ENCODE measurements around the gene EMP2.

Gene EMP2

GRCh38 chr16:10580883-10581247 lies 467 bp upstream of the EMP2 start:
- Histone ChIP-seq H4K20me1 (ENCODE audit: insufficient read depth) (peaks cover 4% of the 10 kb centered on the region; the same call in 1 of the 2 replicates), H3K4me1 (ENCODE audit: low read depth, poor library complexity, severe bottlenecking) (peaks cover 39% of the 10 kb centered on the region), H3K4me2 (peak overlapping the region; percentile 85), H3K79me2 (ENCODE audit: insufficient read depth, low read depth) (no peaks in the 10 kb centered on the region; the same call in 1 of the 2 replicates), H3K27me3 (ENCODE audit: insufficient read depth, low read depth) (peaks cover 4% of the 10 kb centered on the region; the same call in 1 of the 2 replicates), H3K4me3 (IDR thresholded peaks at IDR 0.05; ENCODE audit: insufficient read depth, low read depth, low read length) (no peak overlapping the region), H3K9ac (peak overlapping the region; percentile 70; the same call in 1 of the 2 replicates), H2AFZ (ENCODE audit: low read depth) (peak overlapping the region; percentile 89), H3K27ac (no peak overlapping the region), H3K36me3 (ENCODE audit: insufficient read depth) (no peaks in the 10 kb centered on the region)
- no peak for TF ChIP-seq CTCF (conservative IDR thresholded peaks at IDR 0.05; ENCODE audit: low read depth, low read length)

- no peak overlapping the region for H3K4me3 ChIP-seq (IDR thresholded peaks at IDR 0.05; ENCODE audit: insufficient read depth, low read depth, low read length)
- peak overlapping the region; percentile 85 for H3K4me2 ChIP-seq
- H3K9ac ChIP-seq = peak overlapping the region; percentile 70; the same call in 1 of the 2 replicates
- no peaks in the 10 kb centered on the region for H3K36me3 ChIP-seq (ENCODE audit: insufficient read depth)
- H3K4me1 ChIP-seq (ENCODE audit: low read depth, poor library complexity, severe bottlenecking) = peaks cover 45% of the 10 kb centered on the region
- H3K79me2 ChIP-seq (ENCODE audit: insufficient read depth, low read depth) = peaks cover 3% of the 10 kb centered on the region; the same call in 1 of the 2 replicates
- peak overlapping the region; percentile 89; the same call in 1 of the 2 replicates for H2AFZ ChIP-seq (ENCODE audit: low read depth)
- H3K27ac ChIP-seq = no peak overlapping the region
- peaks cover 4% of the 10 kb centered on the region; the same call in 1 of the 2 replicates for H4K20me1 ChIP-seq (ENCODE audit: insufficient read depth)
- no peak for TF ChIP-seq CTCF (conservative IDR thresholded peaks at IDR 0.05; ENCODE audit: low read depth, low read length)
- H3K27me3 ChIP-seq (ENCODE audit: insufficient read depth, low read depth) = peaks cover 4% of the 10 kb centered on the region; the same call in 1 of the 2 replicates
Measured at GRCh38 chr16:10579575-10579964, 828 bp downstream of the EMP2 start.

DNA sequence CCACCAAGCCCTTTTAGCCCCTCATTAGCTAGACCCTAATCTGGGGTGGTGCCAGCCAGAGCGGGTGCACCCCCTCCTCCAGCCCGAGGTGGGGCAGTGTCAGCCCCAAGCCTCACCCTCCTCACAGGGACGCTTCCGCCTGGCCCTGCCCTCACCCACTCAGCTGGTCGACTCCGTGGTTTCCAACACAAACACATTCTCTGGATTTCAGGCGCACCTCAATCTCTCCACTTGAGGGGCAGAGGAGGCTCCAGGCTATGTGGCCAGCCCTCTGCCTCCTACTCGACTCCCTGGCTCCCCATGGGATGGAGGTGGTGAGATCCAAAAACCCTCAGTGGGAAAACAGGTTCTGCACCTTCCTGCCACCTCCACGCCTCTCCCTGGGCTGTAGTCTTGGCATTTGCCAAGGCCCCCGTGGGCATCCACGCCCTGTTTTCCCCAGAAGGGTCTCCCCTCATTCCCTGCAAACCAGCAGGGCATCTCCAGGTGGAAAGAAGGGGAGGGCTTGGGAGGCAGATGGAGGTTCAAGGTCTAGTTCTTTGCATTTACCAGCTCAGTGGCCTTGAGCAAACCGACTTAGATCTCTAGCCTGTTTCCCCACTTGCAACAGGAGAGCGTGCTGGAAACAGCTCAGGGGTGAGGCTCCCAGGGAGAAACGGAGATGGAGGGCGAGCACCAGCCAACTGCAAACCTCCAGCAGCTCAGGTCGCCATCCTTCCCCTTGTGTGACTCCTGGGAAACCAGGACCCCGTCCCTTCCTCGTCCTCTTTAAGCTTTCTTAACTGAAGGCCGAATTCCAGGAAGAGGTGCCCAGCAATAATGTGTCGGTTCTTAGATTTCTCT lies 1.7 kb downstream of the EMP2 start:
- Histone ChIP-seq H3K79me2 (ENCODE audit: insufficient read depth, low read depth) (peaks cover 3% of the 10 kb centered on the region; the same call in 1 of the 2 replicates), H3K4me3 (IDR thresholded peaks at IDR 0.05; ENCODE audit: insufficient read depth, low read depth, low read length) (no peak overlapping the region), H3K4me2 (peak overlapping the region; percentile 85; the same call in 1 of the 2 replicates), H4K20me1 (ENCODE audit: insufficient read depth) (peaks cover 4% of the 10 kb centered on the region; the same call in 1 of the 2 replicates), H3K27ac (no peak overlapping the region), H3K4me1 (ENCODE audit: low read depth, poor library complexity, severe bottlenecking) (peaks cover 45% of the 10 kb centered on the region), H3K36me3 (ENCODE audit: insufficient read depth) (no peaks in the 10 kb centered on the region), H3K27me3 (ENCODE audit: insufficient read depth, low read depth) (peaks cover 4% of the 10 kb centered on the region; the same call in 1 of the 2 replicates), H3K9ac (no peak overlapping the region), H2AFZ (ENCODE audit: low read depth) (no peak overlapping the region)
- no peak for TF ChIP-seq CTCF (conservative IDR thresholded peaks at IDR 0.05; ENCODE audit: low read depth, low read length)

DNA sequence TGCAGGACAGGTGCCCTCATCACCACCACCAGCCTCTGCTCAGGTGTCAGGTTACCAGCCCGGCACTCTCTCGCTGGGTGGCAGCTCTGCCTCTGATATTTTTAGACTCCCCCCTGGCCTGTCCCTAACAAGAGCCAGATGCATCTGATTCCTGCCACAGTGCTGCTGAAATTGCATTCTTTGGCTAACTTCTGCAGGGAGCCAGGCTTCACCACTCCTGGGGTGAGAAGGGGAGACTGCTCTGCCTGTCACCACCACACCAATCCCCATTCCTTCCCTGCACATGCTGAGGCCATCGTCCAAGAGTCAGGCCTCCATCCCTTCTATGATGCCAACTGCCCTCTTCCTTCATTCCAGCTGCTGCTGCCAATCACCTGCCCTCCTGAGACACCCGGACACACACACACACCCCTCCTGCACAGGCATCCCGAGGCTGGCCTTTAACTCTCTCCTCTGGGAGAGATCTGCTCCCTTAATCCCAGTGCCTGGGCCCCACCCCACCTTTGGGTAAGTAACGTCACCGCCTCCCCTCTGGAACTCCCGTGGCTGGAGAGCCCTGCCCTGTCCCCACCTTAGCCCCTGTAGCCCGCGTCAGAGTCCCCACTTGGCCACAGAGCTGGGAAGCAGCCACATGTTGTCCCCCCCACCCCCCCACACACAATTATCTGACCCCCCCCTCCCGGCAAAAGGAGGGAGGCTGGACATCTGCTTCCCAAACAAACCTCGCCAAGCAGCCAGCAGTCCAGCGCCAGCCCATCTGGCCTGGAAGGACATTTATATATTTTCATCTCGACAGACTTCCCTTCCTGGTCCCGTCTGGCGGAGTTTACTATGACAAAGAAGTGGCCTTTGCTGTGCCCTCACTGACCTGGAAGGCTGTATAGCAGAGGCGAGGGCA lies 2.8 kb downstream of the EMP2 start:
- Histone ChIP-seq H3K4me1 (ENCODE audit: low read depth, poor library complexity, severe bottlenecking) (peaks cover 45% of the 10 kb centered on the region), H2AFZ (ENCODE audit: low read depth) (no peak overlapping the region), H3K27ac (no peak overlapping the region; the same call in 1 of the 2 replicates), H4K20me1 (ENCODE audit: insufficient read depth) (peaks cover 4% of the 10 kb centered on the region; the same call in 1 of the 2 replicates), H3K79me2 (ENCODE audit: insufficient read depth, low read depth) (peaks cover 3% of the 10 kb centered on the region; the same call in 1 of the 2 replicates), H3K9ac (no peak overlapping the region), H3K4me2 (peak overlapping the region; percentile 85), H3K4me3 (IDR thresholded peaks at IDR 0.05; ENCODE audit: insufficient read depth, low read depth, low read length) (no peak overlapping the region), H3K36me3 (ENCODE audit: insufficient read depth) (no peaks in the 10 kb centered on the region), H3K27me3 (ENCODE audit: insufficient read depth, low read depth) (no peaks in the 10 kb centered on the region)
- no peak for TF ChIP-seq CTCF (conservative IDR thresholded peaks at IDR 0.05; ENCODE audit: low read depth, low read length)

All from KMS-11 (cell line).